Measurements from ENCODE around the gene ZNF581.

The ZNF581 gene

GRCh38 chr19:55617426-55617825 is 26.0 kb upstream of the ZNF581 start:
- ATAC-seq (ENCODE audit: low read depth) (no peak), DNase-seq (ENCODE audit: low spot score) (no peak)
- H3K4me3 ChIP-seq (ENCODE audit: severe bottlenecking), result no peak overlapping the region
- H3K36me3 ChIP-seq (ENCODE audit: low read depth), result peaks cover 17% of the 10 kb centered on the region
- no peak for TF ChIP-seq CTCF (IDR thresholded peaks at IDR 0.05; ENCODE audit: poor library complexity, severe bottlenecking)
- no peak overlapping the region for H3K27ac ChIP-seq (ENCODE audit: poor library complexity, severe bottlenecking)
- H3K4me1 ChIP-seq (ENCODE audit: insufficient read depth, poor library complexity, severe bottlenecking), result no peaks in the 10 kb centered on the region
- no peaks in the 10 kb centered on the region for H3K9me3 ChIP-seq (ENCODE audit: severe bottlenecking)
- no peaks in the 10 kb centered on the region for H3K27me3 ChIP-seq (ENCODE audit: insufficient read depth, poor library complexity, severe bottlenecking)

GRCh38 chr19:55618426-55618825 is 25.0 kb upstream of the ZNF581 start:
- Histone ChIP-seq H3K27ac (ENCODE audit: poor library complexity, severe bottlenecking) (no peak overlapping the region), H3K4me3 (ENCODE audit: severe bottlenecking) (no peak overlapping the region), H3K9me3 (ENCODE audit: severe bottlenecking) (no peaks in the 10 kb centered on the region), H3K36me3 (ENCODE audit: low read depth) (peaks cover 17% of the 10 kb centered on the region), H3K4me1 (ENCODE audit: insufficient read depth, poor library complexity, severe bottlenecking) (no peaks in the 10 kb centered on the region), H3K27me3 (ENCODE audit: insufficient read depth, poor library complexity, severe bottlenecking) (no peaks in the 10 kb centered on the region)
- TF ChIP-seq CTCF (IDR thresholded peaks at IDR 0.05; ENCODE audit: poor library complexity, severe bottlenecking), result no peak
- ATAC-seq (ENCODE audit: low read depth) (no peak), DNase-seq (ENCODE audit: low spot score) (no peak)

GRCh38 chr19:55619286-55619685 is 24.2 kb upstream of the ZNF581 start:
- no peak for DNase-seq (ENCODE audit: low spot score)
- TF ChIP-seq CTCF (IDR thresholded peaks at IDR 0.05; ENCODE audit: poor library complexity, severe bottlenecking), result no peak
- Histone ChIP-seq H3K4me1 (ENCODE audit: insufficient read depth, poor library complexity, severe bottlenecking) (no peaks in the 10 kb centered on the region), H3K4me3 (ENCODE audit: severe bottlenecking) (no peak overlapping the region), H3K9me3 (ENCODE audit: severe bottlenecking) (no peaks in the 10 kb centered on the region), H3K27me3 (ENCODE audit: insufficient read depth, poor library complexity, severe bottlenecking) (no peaks in the 10 kb centered on the region), H3K36me3 (ENCODE audit: low read depth) (peaks cover 17% of the 10 kb centered on the region), H3K27ac (ENCODE audit: poor library complexity, severe bottlenecking) (no peak overlapping the region)
- no peak for ATAC-seq (ENCODE audit: low read depth)

GRCh38 chr19:55620410-55621204 is 22.8 kb upstream of the ZNF581 start:
- TF ChIP-seq CTCF (IDR thresholded peaks at IDR 0.05; ENCODE audit: poor library complexity, severe bottlenecking), result no peak
- DNase-seq (ENCODE audit: low spot score) (no peak), ATAC-seq (ENCODE audit: low read depth) (no peak)

GRCh38 chr19:55621205-55621672 is 22.2 kb upstream of the ZNF581 start:
- Histone ChIP-seq H3K9me3 (ENCODE audit: severe bottlenecking) (no peaks in the 10 kb centered on the region), H3K36me3 (ENCODE audit: low read depth) (peaks cover 13% of the 10 kb centered on the region), H3K4me3 (ENCODE audit: severe bottlenecking) (no peak overlapping the region), H3K4me1 (ENCODE audit: insufficient read depth, poor library complexity, severe bottlenecking) (peaks cover 4% of the 10 kb centered on the region), H3K27ac (ENCODE audit: poor library complexity, severe bottlenecking) (no peak overlapping the region), H3K27me3 (ENCODE audit: insufficient read depth, poor library complexity, severe bottlenecking) (no peaks in the 10 kb centered on the region)
- ATAC-seq (ENCODE audit: low read depth) (no peak), DNase-seq (ENCODE audit: low spot score) (no peak)
- no peak for TF ChIP-seq CTCF (IDR thresholded peaks at IDR 0.05; ENCODE audit: poor library complexity, severe bottlenecking)

More at GRCh38 chr19:55620410-55621204, 22.8 kb upstream of the ZNF581 start:
- Histone ChIP-seq H3K27ac (ENCODE audit: poor library complexity, severe bottlenecking) (no peak overlapping the region), H3K36me3 (ENCODE audit: low read depth) (peaks cover 17% of the 10 kb centered on the region), H3K27me3 (ENCODE audit: insufficient read depth, poor library complexity, severe bottlenecking) (no peaks in the 10 kb centered on the region), H3K4me1 (ENCODE audit: insufficient read depth, poor library complexity, severe bottlenecking) (peaks cover 4% of the 10 kb centered on the region), H3K9me3 (ENCODE audit: severe bottlenecking) (no peaks in the 10 kb centered on the region), H3K4me3 (ENCODE audit: severe bottlenecking) (no peak overlapping the region)
